Suprapubic skin (tissue), 4 donors: Measurements from ENCODE around the gene DUSP6. TPM values are rescaled to one million over a fixed set of nuclear protein-coding genes. Genes with fewer than 3 reads are reported as not detected.
A peak's percentile ranks its signal among the peaks of the same experiment; 100 is the strongest.

Experiments
- DNase-seq, 2 donors: peaks; one replicate each; pipeline ENCODE4 v3.0.0-alpha.2; 2019; ENCODE audit warnings: low spot score in 2 of 2
- H3K27ac ChIP-seq: fragments of 200-600 bp; sonication (generic); one replicate; pipeline ENCODE4 v1.5.1; 2019
- H3K27me3 ChIP-seq: fragments of 200-600 bp; sonication (generic); one replicate; pipeline ENCODE4 v1.5.1; 2019
- H3K36me3 ChIP-seq: fragments of 200-600 bp; sonication (generic); one replicate; pipeline ENCODE4 v1.5.1; 2019
- H3K4me1 ChIP-seq: fragments of 200-600 bp; sonication (generic); one replicate; pipeline ENCODE4 v1.5.1; 2019
- H3K4me3 ChIP-seq: fragments of 200-600 bp; sonication (generic); one replicate; pipeline ENCODE4 v1.5.1; 2019; ENCODE audit warnings: mild to moderate bottlenecking
- H3K9me3 ChIP-seq: fragments of 200-600 bp; sonication (generic); one replicate; pipeline ENCODE4 v1.5.1; 2019
- CTCF ChIP-seq, 2 donors: fragments of 200-600 bp in 1 of 2; fragments of 450-650 bp in 1 of 2; sonication (generic) in 1 of 2; IDR thresholded peaks; one replicate each; pipeline ENCODE4 v1.5.1; 2016 to 2019; ENCODE audit warnings: antibody characterized with exemption in 2 of 2, mild to moderate bottlenecking in 1 of 2, moderate library complexity in 1 of 2
- EP300 ChIP-seq: sonication (generic); formaldehyde crosslinking; IDR thresholded peaks from one replicate; pipeline ENCODE4 v1.6.1; 2017; ENCODE audit warnings: antibody characterized with exemption
- POLR2A ChIP-seq, 2 donors: fragments of 450-650 bp; IDR thresholded peaks; one replicate each; pipeline ENCODE4 v1.6.1; 2017; ENCODE audit warnings: antibody characterized with exemption in 2 of 2, mild to moderate bottlenecking in 2 of 2, moderate library complexity in 2 of 2
- POLR2AphosphoS5 ChIP-seq, 3 donors: sonication (generic); formaldehyde crosslinking; IDR thresholded peaks; one replicate each; pipeline ENCODE4 v1.6.1; 2017; ENCODE audit warnings: antibody characterized with exemption in 3 of 3
- WGBS: methylation state at CpG from one replicate; pipeline ENCODE4 v1.1.5; 2018; 5-methylcytosine and 5-hydroxymethylcytosine counted together
- total RNA-seq, 4 donors: library from RNA; depleted of rRNA; stranded (reverse); fragments of >200 nt; gene quantifications; one replicate each; pipeline ENCODE4 v1.1.0, GENCODE V29; 2016

DUSP6 gene
- total RNA-seq, 4 donors from 2014 or later, result 50.8 to 69.2 (median 59.7) TPM

GRCh38 chr12:89348894-89349699 is 3.2 kb downstream of the DUSP6 start:
- 58% methylated on average over 10 of the region's 10 CpGs for WGBS
- H3K27me3 ChIP-seq, result no peaks in the 10 kb centered on the region
- TF ChIP-seq POLR2AphosphoS5 (IDR thresholded peaks at IDR 0.05), result no peak
- no peak for TF ChIP-seq EP300
- no peak for TF ChIP-seq POLR2A (IDR thresholded peaks at IDR 0.05)
- no peak for TF ChIP-seq CTCF (IDR thresholded peaks at IDR 0.05)
- peak overlapping the region; percentile 94 for H3K4me3 ChIP-seq
- no peak for DNase-seq
- H3K9me3 ChIP-seq, result no peaks in the 10 kb centered on the region
- H3K36me3 ChIP-seq, result peaks cover 5% of the 10 kb centered on the region
- H3K4me1 ChIP-seq, result peaks cover 70% of the 10 kb centered on the region
- peak overlapping the region; percentile 38 for H3K27ac ChIP-seq

DNA sequence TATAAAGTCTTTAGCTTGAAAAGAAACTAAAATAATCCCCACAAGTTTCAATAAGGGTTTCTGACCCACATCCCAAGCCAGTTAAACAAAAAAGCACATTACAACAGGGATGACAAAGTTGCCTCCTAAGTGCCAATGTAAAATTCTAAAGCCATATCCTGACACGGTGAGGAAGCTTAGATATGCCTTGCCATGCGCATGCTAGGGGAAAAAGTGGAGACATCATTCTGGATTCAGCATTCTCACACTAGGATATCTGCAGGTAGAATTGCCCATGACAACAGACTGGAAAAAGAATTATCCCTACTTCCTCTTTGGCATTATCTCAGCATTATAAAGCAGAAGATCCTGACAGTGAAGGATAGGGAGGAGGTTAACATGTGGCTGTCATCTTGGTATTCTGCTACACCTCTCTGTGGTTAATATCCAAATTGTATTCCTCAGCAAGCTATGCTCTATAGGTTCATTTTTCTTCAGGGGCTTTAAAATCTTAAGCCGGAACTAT is 4.9 kb downstream of the DUSP6 start:
- Histone ChIP-seq H3K9me3 (no peaks in the 10 kb centered on the region), H3K4me3 (peak overlapping the region; percentile 22), H3K27ac (peak overlapping the region; percentile 16), H3K36me3 (peaks cover 5% of the 10 kb centered on the region), H3K4me1 (peaks cover 55% of the 10 kb centered on the region), H3K27me3 (no peaks in the 10 kb centered on the region)
- TF ChIP-seq EP300 (no peak), POLR2A (IDR thresholded peaks at IDR 0.05) (no peak), CTCF (IDR thresholded peaks at IDR 0.05) (no peak), POLR2AphosphoS5 (IDR thresholded peaks at IDR 0.05) (no peak)
- DNase-seq, result no peak
- 83% methylated on average over 3 of the region's 3 CpGs for WGBS

GRCh38 chr12:89346741-89347324 is 5.5 kb downstream of the DUSP6 start:
- H3K36me3 ChIP-seq, result peaks cover 5% of the 10 kb centered on the region
- WGBS, result 43% methylated on average over 8 of the region's 8 CpGs
- peak overlapping the region; percentile 16 for H3K27ac ChIP-seq
- DNase-seq, result no peak
- peak overlapping the region; percentile 22 for H3K4me3 ChIP-seq
- no peaks in the 10 kb centered on the region for H3K27me3 ChIP-seq
- no peaks in the 10 kb centered on the region for H3K9me3 ChIP-seq
- no peak for TF ChIP-seq POLR2A (IDR thresholded peaks at IDR 0.05)
- TF ChIP-seq CTCF (IDR thresholded peaks at IDR 0.05), result no peak
- TF ChIP-seq POLR2AphosphoS5 (IDR thresholded peaks at IDR 0.05), result no peak
- peaks cover 55% of the 10 kb centered on the region for H3K4me1 ChIP-seq

- peak overlapping the region; percentile 16 for H3K27ac ChIP-seq
- no peaks in the 10 kb centered on the region for H3K27me3 ChIP-seq
- H3K4me1 ChIP-seq, result peaks cover 52% of the 10 kb centered on the region
- TF ChIP-seq POLR2AphosphoS5 (IDR thresholded peaks at IDR 0.05) (no peak), CTCF (IDR thresholded peaks at IDR 0.05) (no peak), EP300 (no peak), POLR2A (IDR thresholded peaks at IDR 0.05) (no peak)
- peaks cover 5% of the 10 kb centered on the region for H3K36me3 ChIP-seq
- H3K4me3 ChIP-seq, result peak overlapping the region; percentile 22
- no peaks in the 10 kb centered on the region for H3K9me3 ChIP-seq
- WGBS, result 60% methylated on average over 10 of the region's 10 CpGs
- DNase-seq, result peak in 1 of 2 donors; percentile 68
Observed at GRCh38 chr12:89345830-89346740, 6.2 kb downstream of the DUSP6 start.
